HG02840 (cell line): Measurements from ENCODE around the gene FUT4.
"Not testable (repeated sequence)": the region's sequence is repeated elsewhere in the genome, so short reads cannot be mapped to it uniquely, and the experiment has no call there.

ENCODE experiments used
- ATAC-seq: cut with Tn5 transposase; IDR thresholded peaks from one replicate; pipeline ENCODE4 v1.9.1; 2021; ENCODE audit warnings: mild to moderate bottlenecking, moderate library complexity, moderate number of reproducible peaks; ENCODE audit not compliant: unreplicated experiment, low FRiP score

FUT4 gene

DNA sequence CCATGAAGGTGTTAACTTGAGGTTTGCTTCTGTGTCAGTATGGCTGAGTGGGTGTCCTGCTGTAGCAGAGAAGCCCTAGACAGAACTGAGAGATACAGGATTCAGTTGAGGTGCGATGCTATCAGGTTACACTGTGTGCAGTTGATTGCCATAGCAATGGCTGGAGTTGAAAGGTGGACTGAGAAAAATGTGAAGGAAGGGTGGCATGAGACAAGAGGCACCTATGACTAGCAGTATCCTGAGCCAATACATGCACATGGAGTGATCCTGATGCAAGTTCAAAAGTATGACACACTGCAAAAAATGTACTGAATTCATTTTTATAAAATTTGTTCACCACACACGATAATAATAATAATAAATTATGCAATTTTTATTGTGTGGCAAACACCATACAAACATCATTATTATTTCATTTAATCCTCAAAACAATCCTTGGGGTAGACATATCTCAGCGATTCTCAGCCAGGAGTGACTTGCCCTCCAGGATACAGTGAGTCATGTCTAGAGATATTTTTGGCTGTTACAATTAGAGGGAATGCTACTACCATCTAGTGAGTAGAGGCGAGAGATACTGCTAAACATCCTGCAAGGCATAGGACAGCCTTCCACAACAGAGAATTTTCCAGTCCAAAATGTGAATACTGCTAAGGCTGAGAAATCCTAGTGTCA, 19.6 kb downstream of the FUT4 start:
- no peak for ATAC-seq

DNA sequence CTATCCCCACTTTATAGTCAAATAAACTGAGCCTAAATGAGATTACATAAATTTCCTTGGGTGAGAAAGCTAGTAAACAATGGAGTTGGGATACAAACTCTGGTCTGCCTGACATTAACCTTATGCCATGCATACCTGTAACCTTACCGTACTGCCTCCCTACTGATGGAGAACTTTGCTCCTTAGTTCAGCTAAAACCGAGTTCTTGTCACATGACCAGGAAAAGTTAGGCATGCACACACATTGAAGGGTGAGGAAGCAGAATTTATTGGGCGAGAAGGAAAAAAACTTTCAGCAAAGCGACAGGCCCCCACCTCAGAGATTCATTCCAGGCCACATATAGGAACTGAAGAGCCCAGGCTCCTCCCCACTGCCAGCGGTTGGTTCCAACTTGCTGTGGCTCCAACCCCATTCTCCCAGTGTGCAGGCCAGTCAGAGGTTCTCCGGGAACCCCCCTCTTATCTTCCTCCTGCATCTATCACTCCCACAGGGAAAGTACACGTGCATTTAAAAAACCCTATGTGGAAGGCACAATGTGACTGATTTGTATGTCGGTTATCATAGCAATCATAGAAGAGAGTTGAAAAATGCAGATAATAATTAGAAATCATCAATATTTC, 20.2 kb downstream of the FUT4 start:
- no peak for ATAC-seq

DNA sequence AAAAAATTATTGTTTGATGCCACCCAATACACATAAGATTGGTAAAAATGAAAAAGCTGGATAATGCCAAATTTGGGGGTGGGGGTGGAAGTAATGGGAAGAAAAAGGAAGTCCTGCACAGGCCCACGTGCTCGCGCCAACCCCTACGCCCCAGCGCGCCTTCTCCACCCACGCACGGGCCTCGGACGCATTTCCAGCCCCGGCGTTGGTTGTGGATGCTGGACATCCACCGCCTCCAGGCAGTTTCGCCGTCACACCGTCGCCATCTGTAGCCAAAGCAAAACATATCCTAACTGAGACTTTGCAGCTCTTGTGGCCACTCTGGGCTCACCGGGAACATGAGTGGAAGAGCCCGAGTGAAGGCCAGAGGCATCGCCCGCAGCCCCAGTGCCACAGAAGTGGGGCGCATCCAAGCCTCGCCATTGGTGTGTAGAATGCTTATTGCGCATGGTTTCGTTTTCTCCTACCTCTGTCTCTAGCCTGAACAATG, 23.5 kb downstream of the FUT4 start, which contains the start of gene PIWIL4:
Gene PIWIL4, plus strand, starts transcription at position 188 of the 490 bp plus-strand sequence. Its CDS starts 151 bp downstream, at position 339.
- ATAC-seq, result no peak

DNA sequence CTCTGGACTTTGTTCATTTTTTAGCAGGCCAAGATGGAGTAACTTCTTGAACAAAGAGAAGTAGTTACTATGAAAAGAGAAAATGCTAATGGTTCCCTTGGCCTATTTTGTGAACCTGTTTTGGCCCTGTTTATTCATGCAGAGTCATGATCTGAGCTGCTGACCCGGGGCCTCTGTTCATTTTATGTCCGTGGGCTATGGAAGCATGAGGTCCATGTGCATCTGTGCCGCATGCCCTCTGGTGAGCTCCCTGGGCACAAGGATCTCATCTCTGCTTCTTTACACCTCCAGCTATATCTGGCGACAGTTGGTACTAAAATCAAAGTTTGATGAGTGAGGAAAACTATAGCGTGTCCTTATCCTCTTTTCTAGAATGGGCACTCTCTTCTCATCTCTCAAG, 24.5 kb downstream of the FUT4 start:
- ATAC-seq, result no peak

DNA sequence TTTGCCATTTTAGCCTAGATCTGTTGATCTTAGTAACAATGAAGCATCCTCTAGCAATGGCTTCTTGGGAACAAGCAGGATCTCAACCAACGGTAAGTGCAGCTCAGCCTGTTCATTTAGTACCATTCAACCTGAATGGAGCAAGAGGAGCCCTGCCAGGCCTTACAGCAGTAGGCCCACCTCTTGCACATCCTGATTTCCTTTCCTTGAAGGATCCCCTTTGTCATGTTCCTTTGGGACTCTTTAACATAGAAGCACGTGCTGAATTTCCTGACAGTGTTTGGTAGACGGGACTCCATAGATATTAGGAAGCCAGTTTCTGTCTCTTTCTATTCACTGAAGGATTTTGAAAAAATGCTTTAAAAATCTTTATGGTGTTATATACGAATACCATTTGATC, 25.0 kb downstream of the FUT4 start:
- no peak for ATAC-seq

DNA sequence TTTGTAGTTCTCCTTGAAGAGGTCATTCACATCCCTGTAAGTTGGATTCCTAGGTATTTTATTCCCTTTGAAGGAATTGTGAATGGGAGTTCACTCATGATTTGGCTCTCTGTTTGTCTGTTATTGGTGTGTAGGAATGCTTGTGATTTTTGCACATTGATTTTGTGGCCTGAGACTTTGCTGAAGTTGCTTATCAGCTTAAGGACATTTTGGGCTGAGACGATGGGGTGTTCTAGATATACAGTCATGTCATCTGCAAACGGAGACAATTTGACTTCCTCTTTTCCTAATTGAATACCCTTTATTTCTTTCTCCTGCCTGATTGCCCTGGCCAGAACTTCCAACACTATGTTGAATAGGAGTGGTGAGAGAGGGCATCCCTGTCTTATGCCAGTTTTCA, 29.3 kb downstream of the FUT4 start:
- ATAC-seq, result not testable (repeated sequence)

DNA sequence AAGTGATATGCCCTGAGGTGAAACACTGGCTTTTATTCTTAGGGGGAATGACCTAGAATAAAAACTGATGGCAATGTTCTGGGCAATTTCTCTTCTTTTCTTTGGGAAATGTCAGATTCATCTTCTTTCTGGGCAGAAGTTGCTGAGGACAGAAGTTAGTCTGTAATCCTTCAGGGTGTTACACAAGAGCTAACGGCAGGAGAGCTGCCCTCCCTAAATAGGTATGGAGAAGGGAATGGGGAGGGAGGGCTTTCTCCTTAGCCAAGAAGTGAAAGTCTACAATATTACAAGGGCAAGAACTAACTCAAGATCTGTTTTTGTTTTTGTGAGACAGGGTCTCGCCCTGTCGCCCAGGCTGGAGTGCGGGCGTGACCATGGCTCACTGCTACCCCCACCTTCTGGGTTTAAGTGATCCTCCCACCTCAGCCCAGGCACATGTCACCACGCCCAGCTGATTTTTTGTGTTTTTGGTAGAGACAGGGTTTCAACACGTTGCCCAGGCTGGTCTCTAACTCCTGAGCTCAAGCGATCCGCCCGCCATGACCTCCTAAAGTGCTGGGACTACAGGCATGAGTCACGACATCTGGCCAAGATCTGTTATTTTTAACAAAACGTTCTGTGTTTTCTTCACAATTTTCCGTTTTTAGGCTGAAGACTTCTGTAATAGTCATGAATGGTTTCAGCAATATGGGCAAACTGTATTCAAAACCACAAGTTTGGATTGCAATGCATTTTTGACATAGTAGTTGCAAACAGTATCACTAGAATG, 30.7 kb downstream of the FUT4 start:
- ATAC-seq, result no peak

DNA sequence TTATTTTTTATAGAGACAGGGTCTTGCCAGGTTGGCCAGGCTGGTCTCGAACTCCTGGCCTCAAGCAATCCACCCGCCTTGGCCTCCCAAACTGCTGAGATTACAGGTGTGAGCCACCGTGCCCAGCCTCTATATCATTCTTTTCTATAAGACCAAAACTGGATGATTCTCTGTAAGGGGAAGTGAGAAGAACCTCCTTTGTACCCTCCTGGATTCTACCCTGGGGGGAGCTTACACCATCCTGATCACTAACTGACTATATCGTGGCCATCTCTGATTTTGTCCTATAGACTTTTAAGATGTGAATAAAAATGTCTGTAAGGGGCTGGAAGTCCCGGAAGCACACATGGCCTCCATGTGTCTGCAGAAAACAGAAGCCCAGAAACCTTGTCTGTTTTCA, 32.6 kb downstream of the FUT4 start:
- no peak for ATAC-seq

DNA sequence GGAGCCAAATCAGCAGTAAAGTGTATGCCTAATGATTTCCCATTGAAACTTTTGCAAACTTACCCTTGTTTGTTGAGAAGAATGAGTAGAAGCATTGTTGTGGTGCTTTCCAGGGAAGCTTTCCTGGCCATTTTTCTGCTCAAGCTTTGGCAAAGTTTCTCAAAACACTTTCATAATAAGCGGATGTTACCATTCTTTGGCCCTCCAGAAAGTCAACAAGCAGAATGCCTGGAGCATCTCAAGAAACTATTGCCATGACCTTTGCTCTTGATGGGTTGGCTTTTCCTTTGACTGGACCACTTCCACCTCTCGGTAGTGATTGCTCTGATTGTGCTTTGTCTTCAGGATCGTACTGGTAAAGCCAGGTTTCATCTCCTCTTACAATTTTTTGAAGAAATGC, 34.1 kb downstream of the FUT4 start:
- no peak for ATAC-seq

DNA sequence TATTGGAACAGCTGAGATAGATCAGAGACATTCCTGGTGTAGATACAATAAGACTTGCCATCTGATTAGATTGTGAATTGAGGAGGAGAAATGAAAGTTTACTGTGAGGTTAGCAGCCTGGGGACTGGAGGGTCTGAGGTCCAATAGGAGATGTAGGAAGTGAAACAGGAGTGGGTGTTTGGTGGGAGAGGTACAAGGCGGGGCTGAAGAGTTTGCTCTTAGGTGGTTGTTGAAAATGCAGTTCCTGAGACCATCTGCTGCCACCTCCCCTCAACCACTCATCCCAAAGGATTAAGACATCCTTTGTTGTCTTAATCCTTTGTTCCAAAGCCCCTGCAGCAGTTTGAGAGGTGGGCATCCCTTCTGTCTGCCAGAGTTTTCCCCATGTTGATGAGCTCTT, 38.2 kb downstream of the FUT4 start:
- ATAC-seq, result peak; percentile 59

DNA sequence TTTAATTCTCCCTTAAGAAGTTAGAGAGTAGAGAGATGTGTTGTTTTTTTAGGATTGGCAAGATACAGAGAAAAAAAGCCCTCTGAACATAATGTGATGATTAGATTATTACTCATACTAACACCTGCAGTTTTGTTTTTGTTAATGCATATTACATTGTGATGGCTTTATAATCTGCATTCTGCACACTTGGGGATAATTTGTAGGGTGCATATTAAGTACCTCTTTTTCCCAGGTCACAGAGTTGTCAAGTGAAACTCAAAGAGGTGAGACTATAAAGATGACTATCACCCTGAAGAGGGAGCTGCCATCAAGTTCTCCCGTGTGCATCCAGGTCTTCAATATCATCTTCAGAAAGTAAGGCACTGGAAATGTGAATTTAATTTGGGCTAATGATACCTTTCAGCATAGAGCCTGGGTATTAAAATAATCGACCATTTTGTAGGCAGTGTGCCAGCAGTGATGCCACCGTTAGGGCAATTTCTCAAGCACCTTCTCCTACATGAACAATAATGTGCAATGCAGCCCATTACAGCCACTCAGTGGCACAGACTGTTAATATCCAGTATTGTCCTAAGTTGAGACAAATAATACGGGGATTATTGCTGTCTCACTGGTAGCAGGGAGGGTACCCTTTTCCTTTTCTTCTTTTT, 39.6 kb downstream of the FUT4 start:
- no peak for ATAC-seq

DNA sequence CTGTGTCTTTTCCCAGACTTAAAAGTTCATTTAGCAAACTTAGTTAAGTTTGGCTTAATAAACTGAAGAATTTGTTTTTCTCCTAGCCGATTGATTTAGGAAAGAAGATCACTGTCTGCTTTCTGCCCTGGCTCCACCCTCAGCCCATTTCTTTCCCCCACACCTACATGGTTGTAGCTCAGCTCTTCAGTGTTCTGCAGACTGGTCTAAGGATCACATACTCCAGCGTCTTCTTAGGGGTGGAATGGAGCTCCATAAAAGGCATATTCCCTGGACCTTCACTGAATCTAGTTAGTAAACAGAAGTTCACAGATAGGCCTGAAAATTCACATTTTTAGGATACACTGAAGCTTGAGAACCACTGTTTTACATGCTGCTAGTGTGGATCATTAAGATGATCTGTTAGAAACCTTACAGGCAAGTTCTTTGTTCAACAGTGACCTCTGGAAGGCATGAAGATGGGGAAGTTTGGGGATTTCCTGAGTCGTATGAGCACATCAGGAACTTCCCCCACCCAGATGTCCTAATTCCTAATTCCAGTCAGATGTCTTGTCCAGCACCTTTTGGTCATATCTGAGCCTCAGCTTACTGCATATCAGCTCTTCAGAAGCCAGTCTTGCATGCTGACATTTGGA, 40.3 kb downstream of the FUT4 start:
- peak; percentile 44 for ATAC-seq

DNA sequence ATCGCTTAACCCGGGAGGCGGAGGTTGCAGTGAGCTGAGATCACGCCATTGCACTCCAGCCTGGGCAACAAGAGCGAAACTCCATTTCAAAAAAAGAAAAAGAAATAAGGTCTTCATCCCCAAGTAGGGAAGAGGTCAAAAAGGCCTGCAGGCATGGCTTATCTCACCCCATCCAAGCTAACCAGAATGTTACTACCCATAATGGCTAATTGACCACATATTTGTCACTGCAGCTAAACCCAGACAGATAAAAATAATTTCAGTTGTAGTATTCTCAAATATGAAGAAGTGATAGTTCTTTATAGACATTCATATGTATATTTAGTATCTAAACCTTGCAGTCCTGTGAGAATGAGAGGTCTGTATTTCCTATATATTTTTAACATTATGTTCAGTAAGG, 41.3 kb downstream of the FUT4 start:
- ATAC-seq, result no peak

DNA sequence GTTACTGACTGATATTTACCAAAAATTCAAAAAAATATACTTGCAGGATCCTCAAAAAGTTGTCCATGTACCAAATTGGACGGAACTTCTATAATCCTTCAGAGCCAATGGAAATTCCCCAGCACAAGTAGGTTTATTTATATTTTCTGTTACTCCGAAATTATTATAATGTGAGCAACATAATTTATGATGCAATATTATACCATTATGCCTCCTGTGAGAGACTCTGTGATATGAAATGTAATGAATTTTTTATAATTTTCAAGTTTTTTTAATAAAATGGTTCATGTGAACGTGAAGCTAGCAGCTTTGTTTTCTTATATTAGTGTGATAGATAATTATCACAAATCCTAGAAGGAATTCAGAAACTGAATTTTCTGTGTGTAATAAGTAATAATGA, 41.7 kb downstream of the FUT4 start:
- ATAC-seq, result no peak

DNA sequence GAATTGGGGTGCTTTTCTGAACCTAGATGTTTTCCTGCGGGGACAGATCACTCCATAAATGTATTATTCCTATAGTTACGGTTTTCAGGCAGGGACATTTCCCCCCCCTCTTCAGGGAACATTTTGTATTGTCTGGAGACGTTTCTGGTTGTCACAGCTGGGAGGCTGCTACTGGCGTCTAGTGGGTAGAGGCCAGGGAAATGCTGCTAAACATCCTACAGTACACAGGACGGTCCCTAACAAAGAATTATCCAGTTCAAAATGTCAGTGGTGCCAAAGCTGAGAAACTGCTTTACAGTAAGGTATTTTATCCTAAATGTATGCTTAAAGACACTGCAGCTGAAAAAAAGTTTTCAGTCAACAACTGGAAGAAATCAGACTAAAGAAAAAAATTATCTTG, 42.8 kb downstream of the FUT4 start:
- ATAC-seq, result no peak

DNA sequence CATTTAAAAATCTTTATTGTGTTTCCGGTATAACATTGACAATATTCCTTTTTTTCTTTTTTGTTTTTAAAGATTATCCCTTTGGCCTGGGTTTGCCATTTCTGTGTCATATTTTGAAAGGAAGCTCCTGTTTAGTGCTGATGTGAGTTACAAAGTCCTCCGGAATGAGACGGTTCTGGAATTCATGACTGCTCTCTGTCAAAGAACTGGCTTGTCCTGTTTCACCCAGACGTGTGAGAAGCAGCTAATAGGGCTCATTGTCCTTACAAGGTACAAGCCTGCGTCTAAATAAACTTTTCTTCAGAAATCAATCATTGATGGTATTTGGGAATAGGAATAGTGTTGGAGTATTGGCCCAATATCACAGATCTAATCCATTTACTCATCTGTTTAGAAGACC, 43.3 kb downstream of the FUT4 start:
- no peak for ATAC-seq

DNA sequence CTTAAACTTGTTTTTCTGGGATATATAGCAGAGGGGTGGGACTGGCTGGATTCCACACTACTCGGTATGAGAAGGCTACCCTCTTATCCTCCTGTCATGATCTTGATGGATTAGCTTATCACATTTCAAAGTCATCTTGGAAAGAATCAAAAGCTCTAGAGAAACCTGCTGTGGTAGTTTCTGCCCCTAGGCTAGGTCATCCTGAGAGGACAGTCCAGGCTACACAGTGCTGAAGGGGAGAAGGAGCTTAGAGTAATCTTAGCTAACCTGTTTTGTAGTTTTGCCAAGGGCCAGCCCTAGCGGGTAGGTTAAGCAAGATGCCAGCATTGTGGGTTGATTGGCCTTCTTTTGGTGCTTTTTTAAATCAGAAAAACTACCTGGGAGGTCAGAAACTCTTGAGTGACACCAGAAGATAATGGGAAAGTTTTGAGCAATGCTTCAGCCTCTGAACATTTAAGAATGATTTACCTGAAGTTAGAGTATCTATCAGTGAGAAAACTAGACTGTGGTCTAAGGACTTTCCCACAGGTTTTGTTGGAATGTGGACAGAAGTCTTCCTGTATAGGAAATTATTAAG, 44.7 kb downstream of the FUT4 start:
- ATAC-seq, result no peak

DNA sequence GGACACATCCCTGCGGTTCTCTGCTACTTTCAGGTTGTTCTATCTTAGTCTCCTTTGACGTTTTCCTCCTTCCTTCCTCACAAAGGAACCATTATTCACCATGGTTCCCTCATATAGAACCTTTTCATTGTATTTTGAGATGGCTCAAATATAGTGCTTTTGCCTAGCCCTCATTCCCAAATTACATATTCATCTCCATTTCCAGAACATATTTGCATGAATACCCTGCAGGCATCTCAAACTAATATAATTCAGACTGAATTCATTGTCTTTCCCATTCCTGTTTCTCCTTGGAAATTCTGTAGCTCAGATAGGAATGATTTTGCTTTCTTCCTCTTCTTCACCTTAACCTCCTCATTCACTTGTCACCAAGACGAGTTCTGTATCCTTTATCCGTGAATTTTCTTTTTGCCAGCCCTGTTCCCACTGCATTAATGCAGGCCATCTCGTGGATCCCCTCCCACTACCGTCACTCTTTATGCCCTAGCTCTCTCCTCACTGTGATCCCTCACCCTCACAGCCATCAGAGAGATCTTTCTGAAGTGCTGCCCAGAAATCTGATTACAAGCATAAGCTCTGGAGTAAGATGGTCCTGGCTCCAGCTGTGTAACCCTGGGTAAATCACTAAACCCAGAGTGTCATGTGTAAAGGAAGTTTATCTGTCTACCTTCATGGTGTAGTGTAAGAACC, 46.8 kb downstream of the FUT4 start:
- ATAC-seq, result no peak

DNA sequence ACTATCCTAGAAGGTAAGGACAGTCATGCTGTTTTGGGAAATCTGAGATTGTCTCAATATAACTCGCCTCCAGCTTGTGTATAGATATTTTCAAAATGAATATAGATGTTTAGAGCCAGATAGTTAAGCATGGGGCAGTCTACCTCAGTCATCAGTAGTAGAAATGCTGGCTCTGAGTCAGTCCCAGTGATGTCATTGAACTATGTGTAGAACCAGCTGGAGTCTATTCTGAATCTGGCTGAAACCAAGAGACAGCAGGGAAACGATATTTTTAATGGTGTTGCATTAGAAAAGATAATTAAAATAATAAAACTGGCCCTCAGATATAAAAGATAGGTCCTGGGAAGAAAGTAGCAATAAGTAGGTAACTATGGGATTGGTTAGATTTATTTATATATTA, 49.3 kb downstream of the FUT4 start:
- ATAC-seq, result peak; percentile 63

DNA sequence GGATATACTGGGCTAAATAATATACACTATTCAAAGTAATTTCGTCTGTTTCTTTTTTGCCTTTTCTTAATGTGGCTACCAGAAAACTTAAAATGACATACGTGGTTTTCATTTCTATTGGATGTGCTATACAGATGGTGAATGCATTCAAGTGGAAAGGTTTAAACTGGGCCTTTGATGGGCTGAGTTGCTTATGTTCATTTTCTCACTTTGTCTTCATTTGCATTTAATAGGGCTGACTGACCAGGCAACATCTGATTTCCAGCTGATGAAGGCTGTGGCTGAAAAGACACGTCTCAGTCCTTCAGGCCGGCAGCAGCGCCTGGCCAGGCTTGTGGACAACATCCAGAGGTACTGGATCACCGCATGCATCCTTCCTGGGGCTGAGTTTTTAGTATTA, 51.4 kb downstream of the FUT4 start:
- ATAC-seq, result no peak
